HG02970 (cell line): ENCODE data around the gene CHKB.
"Not testable (repeated sequence)": the region's sequence is repeated elsewhere in the genome, so short reads cannot be mapped to it uniquely, and the experiment has no call there.

Experiments
- ATAC-seq: cut with Tn5 transposase; IDR thresholded peaks from one replicate; pipeline ENCODE4 v1.9.1; 2021; ENCODE audit warnings: mild to moderate bottlenecking, moderate library complexity, moderate number of reproducible peaks; ENCODE audit not compliant: unreplicated experiment, low FRiP score

Gene CHKB

GRCh38 chr22:50582493-50583293 is at the start of gene CHKB:
TSS of gene CHKB (minus strand) at chr22:50582849. CDS start at chr22:50582781, 68 bp downstream.
- ATAC-seq: peak; percentile 92

GRCh38 chr22:50630376-50630775 is 47.7 kb upstream of the CHKB start:
- ATAC-seq: no peak

GRCh38 chr22:50628543-50629134 is 46.0 kb upstream of the CHKB start:
- ATAC-seq: peak; percentile 17

- peak; percentile 74 for ATAC-seq
Measured at GRCh38 chr22:50627642-50628542, 45.2 kb upstream of the CHKB start, which contains the start of gene ARSA. TSS of gene ARSA (minus strand) at chr22:50628152. CDS start at chr22:50627779, 373 bp downstream.

- ATAC-seq: no peak
Measured at GRCh38 chr22:50626850-50627641, 44.4 kb upstream of the CHKB start.

- no peak for ATAC-seq
Measured at GRCh38 chr22:50626314-50626849, 43.7 kb upstream of the CHKB start.

- no peak for ATAC-seq
Measured at GRCh38 chr22:50625568-50626313, 43.1 kb upstream of the CHKB start.

- no peak for ATAC-seq
Measured at GRCh38 chr22:50625131-50625567, 42.5 kb upstream of the CHKB start.

- ATAC-seq: no peak
Measured at GRCh38 chr22:50624347-50625130, 41.9 kb upstream of the CHKB start.

GRCh38 chr22:50622723-50623327 is 40.2 kb upstream of the CHKB start:
- ATAC-seq: no peak

GRCh38 chr22:50621948-50622722 is 39.5 kb upstream of the CHKB start:
- no peak for ATAC-seq

- peak; percentile 22 for ATAC-seq
Measured at GRCh38 chr22:50621356-50621880, 38.8 kb upstream of the CHKB start.

GRCh38 chr22:50620593-50621355 is 38.1 kb upstream of the CHKB start:
- peak; percentile 46 for ATAC-seq

- not testable (repeated sequence) for ATAC-seq
Measured at GRCh38 chr22:50614296-50614695, 31.6 kb upstream of the CHKB start.

GRCh38 chr22:50613291-50613981 is 30.8 kb upstream of the CHKB start:
- ATAC-seq: no peak
